Neural progenitor cell (in vitro differentiated cells): Measurements from ENCODE around the gene RBM12.

ENCODE experiments used
- CTCF ChIP-seq: fragments of 200-600 bp; sonication (generic); IDR thresholded peaks from 2 replicates; pipeline ENCODE4 v1.5.1; 2017; ENCODE audit warnings: antibody characterized with exemption, mild to moderate bottlenecking
- EZH2 ChIP-seq: fragments of 200-600 bp; sonication (generic); IDR thresholded peaks from 2 replicates; pipeline ENCODE4 v1.6.1; 2017; ENCODE audit warnings: antibody characterized with exemption, mild to moderate bottlenecking, moderate library complexity
- EZH2phosphoT487 ChIP-seq: fragments of 200-600 bp; sonication (generic); IDR thresholded peaks from 2 replicates; pipeline ENCODE4 v1.6.1; 2017; ENCODE audit warnings: antibody characterized with exemption

- TF ChIP-seq EZH2 (no peak), CTCF (no peak), EZH2phosphoT487 (no peak)
Measured at GRCh38 chr20:35708502-35708901, 43.8 kb upstream of the RBM12 start.
